Fibroblast of mammary gland (primary cell): ENCODE data around the gene SPARCL1.

Experiments used
- DNase-seq: peaks from one replicate; pipeline ENCODE4 v3.0.0-alpha.2; 2010; ENCODE audit warnings: low read depth
- H3K4me3 ChIP-seq: 2 replicates; pipeline ENCODE4 v1.5.1; 2011; ENCODE audit warnings: low read depth, mild to moderate bottlenecking, low read length, moderate library complexity; ENCODE audit not compliant: control insufficient read depth
- TF ChIP-seq, protein P1 (sequence below): conservative IDR thresholded peaks from 2 replicates; pipeline ENCODE4 v1.5.1; 2011; ENCODE audit warnings: low read depth, low read length, inconsistent platforms; ENCODE audit not compliant: control insufficient read depth, insufficient read depth

Gene SPARCL1

DNA sequence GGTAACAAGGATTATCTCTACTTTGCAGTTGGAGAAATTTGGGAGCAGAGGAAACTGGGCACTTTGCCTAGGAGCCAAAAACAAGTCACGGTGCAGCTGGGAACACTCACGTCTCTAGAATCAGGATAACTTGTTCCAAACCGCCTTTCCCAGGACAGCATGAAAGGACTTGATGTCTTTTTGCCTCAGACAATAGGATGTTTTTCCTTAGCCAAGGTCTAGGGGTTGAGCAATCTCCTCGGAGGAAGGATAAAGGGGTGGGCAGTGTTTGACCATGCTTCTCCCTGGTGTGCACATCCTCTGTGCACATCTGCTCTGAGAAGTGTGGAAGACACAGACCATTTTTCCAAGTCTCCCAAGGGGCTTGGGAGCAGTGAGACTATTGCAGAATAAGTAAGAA lies 1.7 kb upstream of the SPARCL1 start:
- peak; percentile 98 for DNase-seq
- no peak overlapping the region for H3K4me3 ChIP-seq
- TF ChIP-seq, protein P1, sequence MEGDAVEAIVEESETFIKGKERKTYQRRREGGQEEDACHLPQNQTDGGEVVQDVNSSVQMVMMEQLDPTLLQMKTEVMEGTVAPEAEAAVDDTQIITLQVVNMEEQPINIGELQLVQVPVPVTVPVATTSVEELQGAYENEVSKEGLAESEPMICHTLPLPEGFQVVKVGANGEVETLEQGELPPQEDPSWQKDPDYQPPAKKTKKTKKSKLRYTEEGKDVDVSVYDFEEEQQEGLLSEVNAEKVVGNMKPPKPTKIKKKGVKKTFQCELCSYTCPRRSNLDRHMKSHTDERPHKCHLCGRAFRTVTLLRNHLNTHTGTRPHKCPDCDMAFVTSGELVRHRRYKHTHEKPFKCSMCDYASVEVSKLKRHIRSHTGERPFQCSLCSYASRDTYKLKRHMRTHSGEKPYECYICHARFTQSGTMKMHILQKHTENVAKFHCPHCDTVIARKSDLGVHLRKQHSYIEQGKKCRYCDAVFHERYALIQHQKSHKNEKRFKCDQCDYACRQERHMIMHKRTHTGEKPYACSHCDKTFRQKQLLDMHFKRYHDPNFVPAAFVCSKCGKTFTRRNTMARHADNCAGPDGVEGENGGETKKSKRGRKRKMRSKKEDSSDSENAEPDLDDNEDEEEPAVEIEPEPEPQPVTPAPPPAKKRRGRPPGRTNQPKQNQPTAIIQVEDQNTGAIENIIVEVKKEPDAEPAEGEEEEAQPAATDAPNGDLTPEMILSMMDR = no peak

DNA sequence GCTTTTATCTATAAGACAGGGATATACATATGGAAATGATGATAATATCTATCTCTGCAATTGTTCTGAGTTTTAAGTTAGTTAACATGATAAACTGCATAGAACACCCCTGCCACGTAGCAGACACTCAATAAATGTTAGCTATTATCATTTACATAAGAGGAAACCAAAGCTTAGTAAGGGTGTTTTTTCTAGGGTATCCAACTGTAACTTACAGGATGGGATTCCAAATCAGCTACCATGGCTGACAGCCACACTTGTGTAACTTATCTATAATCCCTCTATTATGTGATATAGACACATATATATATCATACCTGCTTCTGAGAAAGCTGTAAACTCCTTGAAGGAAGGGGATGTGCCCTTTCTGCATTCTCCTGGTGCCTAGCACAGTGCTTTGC lies 1.1 kb upstream of the SPARCL1 start:
- no peak overlapping the region for H3K4me3 ChIP-seq

DNA sequence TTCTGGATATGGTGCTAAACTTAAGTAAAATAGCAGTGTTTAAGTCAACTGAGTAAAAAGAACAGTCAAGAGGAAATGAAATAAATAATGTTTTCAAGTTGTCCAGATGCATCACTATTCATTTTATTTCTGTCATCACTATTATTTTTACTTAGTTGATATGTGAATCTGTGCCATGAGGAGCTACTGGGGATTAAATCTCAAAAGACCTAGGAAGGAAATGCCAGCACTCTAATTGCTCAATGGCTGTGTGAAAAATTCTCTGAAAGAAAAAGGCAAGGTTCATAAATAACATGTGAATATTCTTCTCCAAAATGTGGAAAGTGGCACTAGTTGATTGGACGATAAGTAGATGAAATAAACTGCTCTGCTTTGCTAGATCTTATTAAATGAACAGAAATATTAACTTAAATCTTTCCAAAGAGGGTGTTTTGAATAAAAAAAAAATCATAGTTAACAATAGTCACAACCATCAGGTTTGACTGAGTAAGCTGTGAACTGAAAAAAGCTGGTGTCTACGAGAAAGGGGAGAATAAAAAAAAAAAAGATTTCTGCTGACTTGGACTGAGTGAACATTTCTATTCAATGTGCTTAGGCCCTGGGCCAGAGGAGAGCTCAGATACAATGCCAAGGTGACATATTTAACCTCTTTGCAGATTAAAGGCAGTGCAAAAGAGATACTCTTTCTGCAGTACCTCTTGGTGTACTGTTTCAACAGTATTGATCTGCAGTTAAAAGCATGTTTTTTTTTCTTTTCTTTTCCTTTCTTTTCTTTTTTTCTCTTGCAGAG lies 1.6 kb downstream of the SPARCL1 start:
- TF ChIP-seq, protein P1 = no peak

More for the DNA sequence above, 1.1 kb upstream of the SPARCL1 start:
- no peak for DNase-seq
- TF ChIP-seq, protein P1 = no peak

DNA sequence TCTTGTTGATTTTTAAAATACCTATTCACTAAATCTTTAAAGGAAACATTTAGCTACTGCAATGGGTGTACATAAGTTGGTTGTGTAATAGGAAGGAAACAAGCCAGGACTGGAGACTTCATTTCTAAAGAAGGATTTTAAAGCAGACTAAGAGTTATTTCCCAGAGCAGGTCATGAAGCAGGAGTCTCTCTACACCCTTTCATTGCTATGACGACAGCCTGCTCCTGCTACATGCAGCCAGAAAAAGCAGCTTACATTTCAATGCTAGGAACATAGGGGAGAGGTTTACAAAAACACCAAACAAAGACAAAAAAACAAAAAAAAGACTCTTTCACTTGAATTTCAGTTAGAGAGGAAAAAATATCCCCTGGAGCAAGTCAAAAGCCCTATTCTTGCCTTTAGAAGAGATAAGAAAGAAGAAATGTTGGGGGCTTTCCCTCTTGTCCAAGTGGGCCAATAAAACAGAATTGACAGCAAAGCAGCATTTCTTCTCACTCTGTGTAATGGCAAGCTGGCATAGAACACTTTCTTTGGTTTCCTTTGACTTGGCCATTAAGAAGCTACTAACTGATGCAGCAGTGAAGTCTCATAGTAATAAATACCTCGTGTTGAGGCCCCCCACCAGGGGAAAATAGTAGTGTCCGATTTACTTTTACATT lies 3.4 kb downstream of the SPARCL1 start:
- DNase-seq = peak; percentile 67

More for the DNA sequence above, 1.6 kb downstream of the SPARCL1 start:
- H3K4me3 ChIP-seq = no peak overlapping the region
- peak; percentile 57 for DNase-seq

DNA sequence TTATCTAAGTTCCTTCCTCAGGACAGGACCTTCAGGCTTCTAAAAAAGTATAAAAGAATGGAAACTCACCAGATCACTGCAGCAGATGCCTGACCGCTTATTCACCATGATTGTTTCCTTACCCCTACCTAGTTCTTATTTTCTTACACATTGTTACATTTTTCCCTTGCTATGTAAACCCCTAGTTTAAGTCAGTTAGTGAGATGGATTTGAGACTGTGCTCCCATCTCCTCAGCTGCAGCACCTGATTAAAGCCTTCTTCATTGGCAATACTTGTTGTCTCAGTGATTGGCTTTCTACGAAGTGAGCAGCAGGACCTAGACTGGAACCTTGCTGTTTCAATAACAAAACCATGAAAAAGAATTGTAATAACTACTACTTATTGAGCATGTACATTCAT lies 4.7 kb downstream of the SPARCL1 start:
- no peak overlapping the region for H3K4me3 ChIP-seq
- no peak for DNase-seq
- TF ChIP-seq, protein P1 = no peak

More for the DNA sequence above, 3.4 kb downstream of the SPARCL1 start:
- TF ChIP-seq, protein P1 = no peak
- no peak overlapping the region for H3K4me3 ChIP-seq

DNA sequence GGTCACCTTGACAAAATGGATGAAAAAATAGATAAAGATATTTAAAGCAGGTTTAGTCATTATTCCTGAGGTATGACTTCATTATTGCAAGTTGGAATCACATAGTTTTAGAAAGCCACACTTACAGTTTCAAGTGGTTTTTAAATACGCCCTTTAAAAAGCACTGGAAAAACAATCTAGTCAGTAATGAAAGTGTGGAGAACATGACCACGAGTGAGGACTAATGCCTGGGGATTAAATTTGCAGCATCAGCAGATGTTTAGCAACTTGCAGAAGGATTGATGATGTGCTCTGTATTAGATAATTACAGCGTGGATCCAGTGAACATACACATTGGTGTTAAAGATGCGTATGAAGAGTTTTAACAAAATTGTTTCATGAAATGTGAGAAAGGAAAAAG lies 5.9 kb downstream of the SPARCL1 start:
- TF ChIP-seq, protein P1 = no peak
- H3K4me3 ChIP-seq = no peak overlapping the region
- DNase-seq = no peak
